Stimulated activated CD4-positive, alpha-beta T cell treated with anti-CD3 and anti-CD28 coated beads, TNF-alpha, amount 100 ng/mL, for 24 hours (primary cell): ENCODE data around the gene ZBTB20.

ENCODE experiments used
- DNase-seq, 3 experiments: peaks; one replicate each; pipeline ENCODE4 v3.0.0-alpha.2; 2020; ENCODE audit warnings: low read depth in 3 of 3

ZBTB20 gene

DNA sequence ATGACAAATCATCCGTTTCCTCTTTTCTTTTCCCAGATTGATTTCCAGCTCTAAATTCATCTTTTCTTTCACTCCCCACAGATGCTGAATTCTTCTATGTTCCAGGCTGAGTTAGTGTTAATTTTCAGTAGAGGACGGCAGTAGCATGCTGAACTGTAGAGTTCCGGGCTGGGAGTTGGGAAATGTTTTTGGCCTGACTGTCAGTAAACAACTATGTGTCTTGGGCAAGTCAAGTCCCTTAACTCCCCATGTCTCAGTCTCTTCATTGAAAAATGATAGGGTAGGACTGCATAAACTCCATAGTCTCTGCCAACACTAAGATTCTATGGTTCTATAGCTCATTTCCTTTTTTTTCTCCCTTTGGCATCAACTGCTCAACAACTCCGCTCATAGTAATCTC, 519.3 kb downstream of the ZBTB20 start:
- no peak for DNase-seq

DNA sequence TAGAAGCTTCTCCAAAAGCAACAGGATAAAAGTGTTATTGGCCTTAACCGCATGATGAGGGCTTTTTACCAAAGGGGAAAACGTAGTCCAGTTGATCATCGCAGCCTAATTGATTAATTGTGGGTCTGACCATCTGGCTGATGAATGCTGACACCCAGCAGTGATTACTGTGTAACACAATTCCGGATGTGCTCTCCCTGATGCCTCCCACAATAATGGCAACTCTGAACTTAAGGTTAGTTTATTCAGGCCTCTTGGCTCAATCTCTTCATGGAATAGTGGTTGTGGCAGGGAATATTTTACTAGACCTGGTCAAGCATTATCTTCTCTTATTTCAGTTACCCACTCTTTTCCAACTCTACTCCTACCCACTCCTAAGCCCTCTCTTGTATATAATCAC, 520.3 kb downstream of the ZBTB20 start:
- DNase-seq = no peak

GRCh38 chr3:114624571-114625181, 522.4 kb downstream of the ZBTB20 start:
- no peak for DNase-seq

GRCh38 chr3:114624047-114624445, 523.0 kb downstream of the ZBTB20 start:
- DNase-seq = no peak

DNA sequence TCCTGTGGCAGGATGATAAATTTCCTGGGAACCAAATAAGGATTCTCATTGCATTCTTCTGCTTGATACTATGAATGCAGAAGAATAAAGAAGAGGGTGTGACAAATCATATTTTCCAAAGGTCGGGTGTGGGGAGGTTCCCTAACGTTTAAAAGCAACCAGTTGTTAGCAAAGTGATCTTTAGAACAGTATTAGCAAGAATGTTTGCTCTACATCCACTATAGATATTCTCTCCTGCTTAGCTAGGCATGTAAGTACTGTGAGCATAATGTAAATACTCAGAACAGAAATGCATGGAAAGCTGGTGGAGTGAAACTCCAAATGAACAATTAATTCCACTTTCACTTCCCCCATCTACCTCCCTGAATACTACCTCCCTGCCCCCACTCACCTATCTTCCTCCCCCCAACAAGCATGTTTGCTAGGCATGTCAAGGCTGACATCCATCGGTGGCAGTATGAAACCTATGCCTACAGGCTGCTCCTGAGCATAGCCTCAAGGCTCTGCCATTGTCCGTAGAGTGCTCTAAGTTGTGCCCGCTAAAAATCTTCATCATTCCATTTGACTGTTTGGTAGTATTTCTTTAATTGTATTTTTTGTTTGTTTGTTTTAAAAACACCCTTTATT, 523.6 kb downstream of the ZBTB20 start:
- DNase-seq = no peak

GRCh38 chr3:114622001-114622400, 525.1 kb downstream of the ZBTB20 start:
- DNase-seq = no peak

GRCh38 chr3:114619771-114620170, 527.3 kb downstream of the ZBTB20 start:
- no peak for DNase-seq

DNA sequence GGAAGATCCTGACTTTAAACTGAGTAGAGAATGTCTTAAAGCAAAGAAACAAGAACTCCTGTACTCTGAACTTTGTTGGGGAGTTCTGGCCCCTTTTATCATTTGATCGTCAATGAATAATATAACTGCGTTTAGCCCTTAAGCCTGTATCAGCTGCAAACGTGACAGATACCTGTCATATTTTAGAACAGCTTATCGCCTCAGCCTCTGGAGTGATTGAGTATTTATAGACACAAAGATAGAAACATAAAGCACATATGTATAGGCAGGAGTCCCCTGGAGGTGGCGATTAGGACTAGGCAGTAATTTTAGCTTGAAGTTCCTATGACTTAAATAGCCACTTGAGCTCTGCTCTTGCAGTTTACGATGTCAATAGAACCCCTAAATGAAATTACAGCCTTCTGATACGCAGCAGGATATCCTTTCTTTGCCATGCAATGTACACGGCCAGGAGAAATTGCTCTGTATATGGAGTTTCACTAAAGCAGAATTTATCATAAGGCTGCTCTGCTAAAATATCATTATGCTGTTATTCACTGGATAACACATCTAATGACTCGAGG, 531.5 kb downstream of the ZBTB20 start:
- no peak for DNase-seq

- DNase-seq = no peak
Observed at GRCh38 chr3:114609973-114610630, 537.0 kb downstream of the ZBTB20 start.

DNA sequence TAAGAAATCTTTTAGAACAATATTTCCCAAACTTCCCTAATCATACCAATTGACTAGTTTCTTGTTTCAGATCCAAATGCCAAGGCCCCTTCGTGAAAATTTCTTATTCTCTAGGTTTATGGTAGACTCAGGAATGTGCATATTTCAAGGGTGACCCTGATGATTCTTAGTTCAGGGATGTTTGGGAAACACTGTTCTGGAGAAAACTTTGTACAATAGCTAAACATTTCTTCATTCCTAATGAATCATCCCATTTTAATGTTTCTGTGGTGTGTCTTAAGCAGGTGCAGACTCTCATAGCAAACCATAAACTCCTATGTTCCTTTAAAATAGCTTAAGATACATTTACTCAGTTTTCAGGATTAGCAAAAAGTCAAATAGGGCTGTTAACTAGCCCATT, 538.8 kb downstream of the ZBTB20 start:
- DNase-seq = no peak

DNA sequence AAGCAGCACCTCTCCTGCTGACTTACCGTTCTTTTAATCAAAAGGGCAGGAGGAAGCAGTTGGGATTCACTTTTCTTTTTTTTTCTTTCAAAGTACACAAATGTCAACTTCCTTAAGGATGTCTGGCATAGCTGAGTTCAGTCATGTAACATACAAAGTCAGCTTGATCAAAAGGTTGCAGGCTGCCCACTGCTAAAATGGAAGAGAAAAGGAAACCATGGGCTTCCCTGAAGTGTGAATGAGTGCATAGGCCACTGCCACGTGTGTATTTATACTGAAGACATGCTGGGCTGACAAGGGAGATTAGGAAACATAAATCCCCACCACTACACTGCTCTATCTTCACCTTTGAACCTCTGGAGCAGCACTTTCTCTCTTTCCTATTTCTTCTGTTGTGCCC, 540.8 kb downstream of the ZBTB20 start:
- DNase-seq = no peak

- DNase-seq = no peak
Observed at GRCh38 chr3:114600571-114600970, 546.5 kb downstream of the ZBTB20 start.

DNA sequence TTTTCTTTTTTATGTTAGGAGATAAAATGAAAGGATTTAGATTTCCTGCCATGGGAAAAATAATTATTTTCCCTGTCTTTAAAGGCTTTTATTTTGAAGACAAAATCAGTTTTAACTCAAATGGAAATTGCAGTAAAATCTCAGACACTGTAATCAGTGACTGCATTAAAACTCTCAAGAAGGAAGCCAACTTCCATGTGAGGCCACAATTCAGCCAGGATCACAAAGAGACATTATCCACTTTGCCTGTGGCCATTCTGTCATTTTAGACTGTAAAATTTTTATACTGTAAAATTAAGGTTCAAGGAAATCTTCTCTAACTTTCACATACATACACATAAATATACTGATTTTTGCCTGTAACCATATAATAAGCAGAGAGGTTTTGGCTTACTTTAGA, 549.2 kb downstream of the ZBTB20 start:
- no peak for DNase-seq

DNA sequence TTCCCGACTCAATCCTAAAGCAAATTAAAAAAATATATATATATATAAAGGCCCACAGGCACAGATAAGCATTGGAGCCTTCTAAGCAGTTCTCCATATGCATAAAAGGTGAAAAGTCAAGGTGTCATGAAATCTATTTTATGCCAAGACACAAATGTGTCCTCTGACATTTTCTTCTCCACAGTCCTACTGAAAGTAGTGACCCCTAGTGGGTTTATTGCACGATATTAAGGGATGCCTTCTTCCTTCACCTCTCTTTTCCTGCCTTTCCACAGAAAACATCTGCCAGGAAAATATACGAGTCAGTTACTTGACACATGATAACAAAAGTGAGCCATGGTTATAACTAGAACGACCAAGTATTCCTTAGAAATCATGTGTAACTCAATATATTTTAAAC, 550.1 kb downstream of the ZBTB20 start:
- DNase-seq = no peak

DNA sequence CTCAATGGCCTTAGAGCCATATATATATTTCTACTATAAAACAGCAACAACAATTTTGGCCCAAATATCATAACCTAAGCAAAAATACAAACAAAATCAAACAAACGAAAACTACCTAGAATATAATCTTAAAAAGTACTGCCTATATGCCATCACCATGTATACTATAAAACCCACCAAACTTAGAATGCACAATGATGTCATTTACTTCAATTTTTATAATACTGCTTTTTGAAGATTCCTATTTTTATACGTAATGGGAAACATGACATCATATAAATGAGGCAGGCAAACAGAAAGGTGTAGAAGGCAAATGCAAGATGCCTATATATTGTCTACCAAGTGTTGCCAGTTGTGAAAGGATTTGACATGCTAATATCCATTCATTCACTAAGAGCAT, 550.9 kb downstream of the ZBTB20 start:
- no peak for DNase-seq

DNA sequence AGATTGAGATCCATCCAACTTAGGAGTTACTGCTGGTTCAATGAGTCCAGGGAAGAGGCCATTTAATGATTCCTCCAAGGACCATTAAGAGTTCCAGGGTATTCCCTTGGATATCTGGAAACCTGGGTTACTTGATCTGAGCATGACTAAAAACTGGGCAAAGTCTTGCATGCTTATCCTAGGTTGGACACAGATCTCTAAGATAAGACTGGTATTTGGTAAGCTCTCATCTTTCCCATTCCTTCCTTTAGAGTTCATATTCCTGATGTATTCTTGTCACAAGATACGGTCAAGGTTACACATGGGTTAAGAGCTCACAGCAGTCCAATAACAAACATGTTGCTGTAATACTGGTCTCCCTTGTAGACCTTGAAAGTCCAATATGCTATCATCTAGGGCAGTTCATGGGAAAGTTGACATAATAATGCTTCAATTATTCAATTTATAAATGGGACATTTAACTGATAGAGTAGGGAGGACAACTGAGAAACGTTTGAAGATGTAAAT, 551.5 kb downstream of the ZBTB20 start:
- DNase-seq = no peak

DNA sequence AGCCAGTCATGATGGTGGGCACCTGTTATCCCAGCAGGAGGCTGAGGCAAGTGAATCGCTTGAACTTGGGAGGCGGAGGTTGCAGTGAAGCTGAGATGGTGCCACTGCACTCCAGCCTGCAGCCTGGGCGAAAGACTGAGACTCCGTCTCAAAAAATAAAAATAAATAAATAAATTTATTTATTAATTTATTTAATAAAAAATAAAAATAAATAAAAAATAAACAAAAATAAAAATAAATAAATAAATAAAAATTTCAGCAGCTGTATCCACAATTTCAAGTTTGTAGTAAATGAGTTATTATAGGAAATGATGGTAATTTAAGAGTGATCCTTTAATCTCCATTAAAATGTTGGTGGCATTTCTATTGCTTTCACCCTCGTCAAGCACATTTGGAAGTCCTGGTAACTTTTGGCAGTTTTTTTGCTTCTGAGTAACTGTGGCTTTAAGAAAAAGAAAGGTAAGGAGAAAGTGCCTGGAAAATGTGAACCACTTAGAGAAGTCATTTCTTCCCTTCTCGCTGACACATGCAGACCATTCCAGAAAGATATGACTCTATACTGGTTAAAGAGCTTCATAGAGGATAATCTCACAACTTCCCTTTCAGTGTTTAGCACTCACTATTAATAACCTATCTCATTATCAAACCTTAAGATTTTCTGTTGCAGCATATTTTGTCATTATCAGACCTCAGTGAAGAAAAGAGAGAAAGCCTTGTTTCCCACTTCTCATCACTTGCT, 556.6 kb downstream of the ZBTB20 start:
- no peak for DNase-seq

DNA sequence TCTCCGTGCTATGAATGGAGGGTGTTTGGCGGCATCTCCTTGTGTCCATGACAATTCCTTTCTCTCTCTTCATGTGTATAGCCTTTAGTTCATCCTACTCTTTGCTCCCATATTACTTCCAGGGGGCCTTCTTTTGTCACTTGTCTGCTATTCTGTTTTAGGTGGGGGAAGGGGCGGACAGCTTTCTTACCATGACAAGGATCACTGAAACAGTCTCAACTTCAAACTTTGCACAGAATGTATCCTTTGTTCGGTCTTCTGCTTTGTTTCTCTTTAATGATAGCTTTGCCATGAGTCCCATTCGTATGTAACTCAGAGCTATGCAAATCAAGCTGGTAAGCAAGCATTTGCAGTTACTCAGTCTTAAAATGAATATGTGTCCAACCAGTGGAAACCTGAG, 559.1 kb downstream of the ZBTB20 start:
- DNase-seq = no peak

DNA sequence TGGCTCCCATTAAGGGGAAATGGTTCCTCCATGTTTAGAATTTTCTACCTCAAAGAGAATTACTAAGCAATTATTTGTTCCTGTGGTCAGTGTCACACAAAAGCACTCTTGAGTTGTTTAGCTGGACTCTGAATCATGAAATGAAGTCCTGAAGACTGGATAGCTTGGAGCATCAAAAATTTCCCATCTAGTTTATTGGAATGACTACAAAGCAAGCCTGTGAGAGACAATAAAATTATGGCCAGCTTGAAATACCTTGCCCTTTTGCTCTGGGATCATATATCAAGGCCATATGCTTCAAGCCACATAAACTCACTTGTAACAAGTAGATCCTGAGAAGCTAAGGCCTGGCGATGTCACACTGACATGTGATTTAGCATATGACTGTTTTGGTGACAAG, 561.0 kb downstream of the ZBTB20 start:
- DNase-seq = no peak

DNA sequence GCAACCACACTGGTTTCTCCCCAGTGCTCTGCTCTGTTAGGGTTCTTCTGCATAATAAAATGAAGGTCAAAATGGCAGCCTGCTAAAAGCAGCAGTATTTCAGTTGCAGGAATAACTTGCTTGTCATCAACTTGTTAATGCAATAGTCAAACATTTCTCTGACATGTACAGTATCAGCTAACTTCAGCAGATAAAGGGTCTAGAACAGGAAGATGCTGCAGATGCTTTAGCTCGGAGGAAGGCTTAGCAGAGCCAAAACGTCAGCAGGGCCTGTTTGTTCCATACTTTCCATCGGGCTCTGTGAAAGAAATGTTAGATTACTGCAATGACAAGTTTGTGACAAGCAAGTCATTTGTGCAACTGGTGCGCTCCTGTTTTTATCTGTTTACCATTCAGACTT, 561.4 kb downstream of the ZBTB20 start:
- no peak for DNase-seq

DNA sequence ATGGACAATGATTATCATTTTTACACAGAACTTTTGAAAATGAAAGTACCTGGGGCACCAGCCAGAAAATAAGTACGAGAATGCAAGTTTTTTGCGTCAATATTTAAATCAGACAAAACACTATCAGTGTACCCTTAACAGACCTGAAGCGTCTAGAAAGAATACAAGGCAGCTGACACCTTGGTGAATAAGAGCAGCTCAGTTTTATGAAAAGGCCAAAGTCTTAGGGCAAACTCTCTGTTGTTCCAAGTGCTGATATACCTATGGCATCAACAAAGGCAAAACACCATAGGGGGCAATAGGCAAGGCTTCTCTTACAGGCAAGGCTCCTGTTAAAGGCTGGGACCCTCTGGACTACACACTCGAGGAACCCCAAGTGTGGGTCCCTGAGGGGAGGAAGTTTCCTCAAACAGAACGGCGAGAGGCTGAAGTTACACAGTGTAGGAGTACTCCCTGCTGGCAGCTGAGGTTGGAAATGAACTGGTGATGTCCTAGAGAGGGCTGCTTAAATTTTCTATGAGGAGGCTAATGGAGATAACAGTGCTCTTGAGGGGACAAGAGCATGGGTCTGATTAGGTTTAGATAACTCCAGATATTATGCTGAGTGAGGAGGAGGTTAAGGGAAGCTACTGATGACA, 562.2 kb downstream of the ZBTB20 start:
- no peak for DNase-seq

- no peak for DNase-seq
Observed at GRCh38 chr3:114582929-114583328, 564.2 kb downstream of the ZBTB20 start.
